Fibroblast of skin of left quadriceps (primary cell): ENCODE results near the gene ELMOD3.
A peak's percentile ranks its signal among the peaks of the same experiment; 100 is the strongest.
"Not testable (repeated sequence)": the region's sequence is repeated elsewhere in the genome, so short reads cannot be mapped to it uniquely, and the experiment has no call there.

Experiments used
- DNase-seq, 2 experiments: peaks; one replicate each; pipeline ENCODE4 v3.0.0-alpha.2; 2013; ENCODE audit warnings: low read depth in 2 of 2

ELMOD3 gene

GRCh38 chr2:85376291-85377065 is 21.9 kb downstream of the ELMOD3 start:
- DNase-seq: peak; percentile 25 to 28

- no peak for DNase-seq
Observed at GRCh38 chr2:85377083-85377482, 22.5 kb downstream of the ELMOD3 start.

- DNase-seq: no peak
Observed at GRCh38 chr2:85378257-85378656, 23.7 kb downstream of the ELMOD3 start.

GRCh38 chr2:85380048-85380447 is 25.5 kb downstream of the ELMOD3 start:
- no peak for DNase-seq

- not testable (repeated sequence) for DNase-seq
Observed at GRCh38 chr2:85383151-85383550, 28.6 kb downstream of the ELMOD3 start.

GRCh38 chr2:85383850-85384249 is 29.3 kb downstream of the ELMOD3 start:
- no peak for DNase-seq

GRCh38 chr2:85385746-85386145 is 31.2 kb downstream of the ELMOD3 start:
- no peak for DNase-seq

GRCh38 chr2:85387754-85388153 is 33.2 kb downstream of the ELMOD3 start:
- DNase-seq: no peak

GRCh38 chr2:85388878-85389538 is 34.4 kb downstream of the ELMOD3 start:
- no peak for DNase-seq

GRCh38 chr2:85390941-85391669 is 36.5 kb downstream of the ELMOD3 start:
- no peak for DNase-seq

- DNase-seq: no peak
Observed at GRCh38 chr2:85393836-85394235, 39.3 kb downstream of the ELMOD3 start.

GRCh38 chr2:85394261-85394681 is 39.7 kb downstream of the ELMOD3 start:
- DNase-seq: no peak

GRCh38 chr2:85394976-85395375 is 40.4 kb downstream of the ELMOD3 start:
- no peak for DNase-seq

GRCh38 chr2:85395912-85396475 is 41.4 kb downstream of the ELMOD3 start:
- no peak for DNase-seq

GRCh38 chr2:85396531-85397470 is 42.2 kb downstream of the ELMOD3 start:
- DNase-seq: no peak

- no peak for DNase-seq
Observed at GRCh38 chr2:85397925-85398331, 43.4 kb downstream of the ELMOD3 start.

- DNase-seq: no peak
Observed at GRCh38 chr2:85398426-85399182, 44.0 kb downstream of the ELMOD3 start.

GRCh38 chr2:85399183-85399455 is 44.5 kb downstream of the ELMOD3 start:
- no peak for DNase-seq

GRCh38 chr2:85400023-85400422 is 45.5 kb downstream of the ELMOD3 start:
- DNase-seq: no peak
